AG10803 (cell line): ENCODE measurements around the gene INPP5A.

Experiments
- DNase-seq: peaks from one replicate; pipeline ENCODE4 v3.0.0; 2010; ENCODE audit warnings: low read depth
- H3K4me3 ChIP-seq: 2 replicates; pipeline ENCODE4 v1.5.1; 2011; ENCODE audit warnings: mild to moderate bottlenecking, low read length, control low read depth
- CTCF ChIP-seq: conservative IDR thresholded peaks from 2 replicates; pipeline ENCODE4 v1.5.1; 2011; ENCODE audit warnings: mild to moderate bottlenecking, low read length, control low read depth, inconsistent platforms

The INPP5A gene

GRCh38 chr10:132652446-132652845 lies 114.9 kb downstream of the INPP5A start:
- TF ChIP-seq CTCF: no peak
- H3K4me3 ChIP-seq: no peak overlapping the region
- DNase-seq: no peak

- DNase-seq: no peak
- TF ChIP-seq CTCF: no peak
- H3K4me3 ChIP-seq: no peak overlapping the region
These were observed 115.5 kb downstream of the INPP5A start for GRCh38 chr10:132652936-132653590.

GRCh38 chr10:132653721-132654120 lies 116.1 kb downstream of the INPP5A start:
- H3K4me3 ChIP-seq: no peak overlapping the region
- no peak for TF ChIP-seq CTCF
- no peak for DNase-seq

DNA sequence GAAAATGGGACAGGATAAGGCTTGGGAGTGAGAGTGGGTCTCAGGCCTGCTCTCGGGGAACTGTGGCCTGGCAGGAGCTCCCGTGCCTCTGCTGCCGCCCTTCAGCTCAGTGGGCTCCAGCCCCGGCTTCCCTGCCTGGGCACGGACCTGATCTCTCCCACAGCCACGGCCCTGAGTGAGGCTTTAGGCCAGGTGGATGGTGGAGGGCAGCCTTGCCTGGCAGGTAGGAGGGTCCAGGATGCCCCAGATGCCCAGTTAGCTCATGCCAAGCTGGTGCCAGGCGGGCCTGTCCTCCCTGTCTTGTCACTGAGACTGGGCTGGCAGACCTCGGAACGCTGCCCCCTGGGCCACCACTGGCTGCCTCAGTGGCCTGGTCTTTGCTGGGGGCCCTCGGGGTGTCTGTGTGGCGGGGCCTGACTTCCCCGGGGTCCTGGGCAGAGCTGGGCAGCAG lies 116.6 kb downstream of the INPP5A start:
- no peak overlapping the region for H3K4me3 ChIP-seq
- no peak for DNase-seq
- TF ChIP-seq CTCF: no peak

- DNase-seq: peak; percentile 52
- TF ChIP-seq CTCF: peak; percentile 92
- no peak overlapping the region for H3K4me3 ChIP-seq
These were observed 117.4 kb downstream of the INPP5A start for GRCh38 chr10:132654708-132655661.

DNA sequence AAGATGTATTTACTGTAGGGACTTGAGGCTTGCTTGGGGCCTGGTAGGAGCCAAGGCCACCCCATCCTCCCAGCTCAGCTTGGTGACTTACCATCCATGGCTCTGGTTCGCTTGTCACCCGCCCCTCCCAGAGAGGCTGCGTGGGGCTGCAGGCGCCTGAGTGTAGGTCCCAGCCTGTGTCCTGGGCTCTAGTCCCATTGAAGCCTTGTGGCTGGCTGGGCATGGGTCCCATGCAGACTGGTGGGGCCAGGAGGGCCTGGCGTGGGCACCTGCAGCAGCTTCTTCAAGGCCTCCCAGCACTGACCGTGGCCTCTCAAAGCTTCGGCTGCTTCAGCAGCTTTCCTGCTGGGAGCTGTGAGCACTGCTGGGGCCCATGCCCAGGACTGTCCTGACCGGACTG lies 118.1 kb downstream of the INPP5A start:
- no peak overlapping the region for H3K4me3 ChIP-seq
- no peak for TF ChIP-seq CTCF
- no peak for DNase-seq
